NCI-H2171 treated with DMSO at 0.1 percent for 48 hours (cell line): ENCODE results near the gene PMPCA.
A peak's percentile ranks its signal among the peaks of the same experiment; 100 is the strongest.

Experiments
- DNase-seq: peaks from one replicate; lab custom pipeline; 2025; lab: John Stamatoyannopoulos, UW

Gene PMPCA, protein sequence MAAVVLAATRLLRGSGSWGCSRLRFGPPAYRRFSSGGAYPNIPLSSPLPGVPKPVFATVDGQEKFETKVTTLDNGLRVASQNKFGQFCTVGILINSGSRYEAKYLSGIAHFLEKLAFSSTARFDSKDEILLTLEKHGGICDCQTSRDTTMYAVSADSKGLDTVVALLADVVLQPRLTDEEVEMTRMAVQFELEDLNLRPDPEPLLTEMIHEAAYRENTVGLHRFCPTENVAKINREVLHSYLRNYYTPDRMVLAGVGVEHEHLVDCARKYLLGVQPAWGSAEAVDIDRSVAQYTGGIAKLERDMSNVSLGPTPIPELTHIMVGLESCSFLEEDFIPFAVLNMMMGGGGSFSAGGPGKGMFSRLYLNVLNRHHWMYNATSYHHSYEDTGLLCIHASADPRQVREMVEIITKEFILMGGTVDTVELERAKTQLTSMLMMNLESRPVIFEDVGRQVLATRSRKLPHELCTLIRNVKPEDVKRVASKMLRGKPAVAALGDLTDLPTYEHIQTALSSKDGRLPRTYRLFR

DNA sequence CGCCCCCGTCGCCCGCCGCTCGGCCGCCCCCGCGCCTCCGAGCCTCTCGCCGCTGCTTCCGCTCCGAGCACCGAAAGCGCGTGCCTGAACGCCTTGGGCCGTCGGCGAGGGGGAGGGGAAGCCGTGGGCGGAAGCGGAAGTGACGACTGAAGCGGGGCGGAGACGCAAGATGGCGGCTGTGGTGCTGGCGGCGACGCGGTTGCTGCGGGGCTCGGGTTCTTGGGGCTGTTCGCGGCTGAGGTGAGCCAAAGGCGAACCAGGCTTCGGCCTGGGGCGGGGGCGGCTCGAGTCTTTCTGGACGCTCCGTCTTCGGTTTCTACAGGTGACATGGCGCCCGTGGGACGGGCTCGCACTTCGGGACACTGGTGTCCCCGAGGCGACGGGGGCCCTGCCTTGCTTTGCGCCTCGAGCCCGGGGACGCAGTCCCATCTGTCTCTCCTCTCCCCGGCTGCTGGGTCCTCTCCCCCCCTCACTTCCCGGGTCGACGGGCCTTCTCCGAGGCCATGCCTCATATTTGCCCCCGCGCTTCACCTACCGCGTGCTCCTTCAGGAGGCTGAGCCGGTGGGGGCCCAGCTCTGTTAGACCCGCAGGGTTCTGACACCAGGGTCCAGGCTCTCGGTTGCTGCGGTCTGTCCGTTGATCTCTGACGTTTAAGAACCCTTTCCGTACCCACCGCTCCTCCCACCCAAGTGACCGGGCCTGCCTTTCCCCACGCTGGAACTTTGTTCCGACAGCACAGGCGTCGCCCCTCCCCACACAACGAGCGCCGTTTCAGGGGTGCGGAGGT, at the start of gene PMPCA, which contains the start of gene ENTR1:
PMPCA (plus strand) TSS at position 159 of the 788 bp plus-strand sequence; CDS start at position 170, 11 bp downstream.
ENTR1 (minus strand) TSS at position 115 of the 788 bp plus-strand sequence. CDS start 217 bp downstream, outside the sequence.
- DNase-seq, result peak; percentile 89

DNA sequence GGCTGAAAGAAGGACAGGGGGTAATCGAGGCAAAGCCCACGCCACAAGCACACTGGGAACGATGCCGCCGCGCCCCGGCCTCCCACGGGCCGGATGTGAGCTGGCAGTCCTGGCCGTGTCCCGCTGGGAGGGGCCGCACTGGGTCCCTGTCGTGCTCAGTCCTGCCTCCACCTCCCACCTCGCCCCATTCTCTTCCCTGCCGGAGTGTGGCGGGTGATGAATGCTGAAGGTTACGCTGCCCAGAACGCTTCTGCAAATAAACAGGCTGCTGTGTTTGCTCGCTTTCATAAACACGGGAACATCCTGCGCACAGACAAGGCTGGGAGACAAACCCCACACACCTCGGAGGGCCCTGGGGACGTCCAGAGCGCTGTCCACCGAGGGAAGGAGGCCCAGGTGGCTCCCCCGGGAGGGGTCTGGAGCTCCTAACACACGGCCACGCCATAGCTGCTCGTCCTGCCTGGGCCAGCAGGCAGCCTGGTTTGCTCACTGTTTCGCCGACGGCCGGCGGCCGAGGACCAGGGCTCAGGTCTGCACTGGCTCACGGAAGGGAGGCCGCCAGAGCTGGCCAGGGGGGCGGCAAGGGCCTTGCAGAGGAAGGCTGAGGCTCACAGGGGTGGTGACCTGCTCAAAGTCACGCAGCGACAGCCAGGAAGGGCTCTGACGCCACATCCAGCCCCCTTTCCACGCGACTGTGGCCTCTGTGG, 49.3 kb upstream of the PMPCA start:
- no peak for DNase-seq

DNA sequence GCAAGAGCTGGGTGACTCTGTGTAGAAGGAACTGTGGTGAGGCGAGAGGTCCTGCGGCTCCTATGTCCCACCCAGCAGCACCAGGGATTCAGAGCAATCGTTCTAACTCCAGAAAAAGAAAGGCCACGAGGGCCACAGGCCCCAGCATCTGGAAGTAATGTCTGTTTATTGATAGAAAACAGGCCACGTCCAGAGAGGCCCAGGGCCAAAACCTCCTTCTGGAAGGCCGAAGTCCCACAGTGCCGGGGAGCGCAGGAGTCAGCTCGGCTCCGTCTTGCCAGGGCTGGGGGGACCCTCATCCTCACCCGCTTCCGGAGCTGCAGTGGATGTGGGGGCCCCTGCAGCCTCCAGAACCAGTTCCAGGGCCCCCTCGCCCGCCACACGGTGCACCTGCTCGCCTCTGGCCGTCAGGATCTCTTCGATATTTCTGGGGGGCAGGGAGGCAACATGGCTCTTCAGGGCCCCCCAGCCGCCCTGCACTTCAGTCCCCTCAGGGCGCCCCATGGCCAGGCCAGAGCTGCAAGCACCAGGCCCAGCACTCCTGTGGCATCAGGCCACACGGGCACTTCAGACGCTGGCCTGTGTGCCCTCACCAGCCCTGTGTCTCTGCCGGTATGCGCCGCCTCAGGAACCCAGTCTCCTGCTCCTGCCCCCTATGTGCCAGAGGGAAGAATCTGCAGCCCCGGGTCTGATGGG, 48.6 kb upstream of the PMPCA start:
- no peak for DNase-seq

DNA sequence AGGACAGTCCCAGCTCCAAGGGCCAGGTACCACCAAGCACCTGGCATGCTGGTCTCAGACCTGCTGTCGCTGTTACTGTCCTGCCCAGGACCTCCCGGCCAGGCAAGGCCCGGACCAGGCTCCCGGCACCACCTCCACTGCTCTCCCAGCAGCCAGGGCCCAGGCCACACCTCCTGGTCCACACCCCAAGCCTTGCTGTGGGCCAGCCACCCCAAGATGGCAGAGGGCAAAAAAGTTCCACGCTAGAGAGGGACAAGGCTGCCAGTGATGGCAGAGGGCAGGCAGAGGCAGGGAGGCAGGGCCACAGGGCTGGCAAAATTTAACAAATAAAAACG, 48.0 kb upstream of the PMPCA start:
- DNase-seq, result no peak

- DNase-seq, result peak; percentile 92
Measured at GRCh38 chr9:136363106-136363948, 47.1 kb upstream of the PMPCA start, which contains the start of gene DNLZ. Gene DNLZ (minus strand): TSS chr9:136363744. CDS start chr9:136363714, 30 bp downstream.

GRCh38 chr9:136363949-136364748, 46.3 kb upstream of the PMPCA start:
- DNase-seq, result no peak

DNA sequence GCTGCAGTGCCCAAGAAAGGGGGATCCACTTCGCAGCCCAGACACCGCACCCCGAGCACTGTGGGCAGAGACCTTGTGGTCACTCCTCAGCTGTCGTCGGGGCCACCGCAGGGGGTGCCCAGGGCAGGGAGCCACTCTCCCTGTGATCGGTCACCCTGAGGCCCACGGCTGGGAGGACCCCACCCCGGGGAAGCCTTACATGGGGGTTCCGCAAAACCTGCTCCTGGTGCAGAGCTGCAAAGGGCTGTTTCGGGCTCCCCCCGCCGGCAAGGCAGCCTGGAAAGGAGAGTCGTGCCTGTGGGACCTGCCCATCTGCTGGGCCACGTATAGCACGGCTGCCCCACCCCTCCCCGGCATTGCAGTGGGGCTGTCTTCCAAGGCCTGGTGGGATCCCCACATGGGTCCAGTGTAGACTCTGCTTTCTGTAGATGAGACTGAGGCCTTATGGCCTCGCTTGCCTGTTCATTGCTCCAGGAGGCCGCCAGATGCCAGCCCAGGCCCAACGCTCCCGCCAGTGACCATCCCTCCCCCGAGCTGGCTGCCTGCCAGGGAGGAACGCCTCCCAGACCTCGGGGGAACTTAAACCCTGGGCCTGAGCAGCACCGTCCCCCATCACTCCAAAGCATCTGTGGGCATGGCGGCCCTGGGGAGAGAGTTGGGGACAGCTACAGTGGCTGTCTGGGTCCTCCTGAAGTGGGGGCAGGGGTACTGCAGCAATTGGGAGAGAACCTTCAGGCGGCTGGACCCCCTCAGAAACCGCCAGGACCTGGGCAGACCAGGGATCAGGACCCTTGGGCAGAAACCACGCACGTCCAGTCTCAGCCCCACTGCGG, 45.3 kb upstream of the PMPCA start:
- peak; percentile 42 for DNase-seq

- DNase-seq, result no peak
Measured at GRCh38 chr9:136365775-136366222, 44.7 kb upstream of the PMPCA start.

DNA sequence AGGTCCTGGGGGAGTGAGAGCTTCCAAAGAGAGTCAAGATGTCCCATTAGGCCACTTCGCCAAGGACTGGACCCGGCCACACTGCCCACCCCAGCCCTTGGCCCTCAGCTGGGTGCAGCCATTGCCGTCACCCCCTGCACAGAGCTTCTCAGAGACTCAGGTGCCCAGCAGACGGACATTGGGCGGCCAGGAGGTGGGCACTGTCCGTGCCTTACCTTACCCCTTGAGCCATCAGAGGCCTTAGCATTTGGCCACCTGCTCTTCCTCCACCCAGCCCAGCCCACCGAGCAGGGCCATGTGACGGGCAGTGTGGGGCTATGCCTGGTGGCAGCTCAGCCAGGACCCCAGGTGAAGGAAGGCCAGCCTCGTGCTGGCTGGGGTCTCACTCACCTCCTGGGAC, 43.6 kb upstream of the PMPCA start:
- DNase-seq, result no peak

GRCh38 chr9:136367296-136368145, 42.9 kb upstream of the PMPCA start:
- DNase-seq, result no peak

DNA sequence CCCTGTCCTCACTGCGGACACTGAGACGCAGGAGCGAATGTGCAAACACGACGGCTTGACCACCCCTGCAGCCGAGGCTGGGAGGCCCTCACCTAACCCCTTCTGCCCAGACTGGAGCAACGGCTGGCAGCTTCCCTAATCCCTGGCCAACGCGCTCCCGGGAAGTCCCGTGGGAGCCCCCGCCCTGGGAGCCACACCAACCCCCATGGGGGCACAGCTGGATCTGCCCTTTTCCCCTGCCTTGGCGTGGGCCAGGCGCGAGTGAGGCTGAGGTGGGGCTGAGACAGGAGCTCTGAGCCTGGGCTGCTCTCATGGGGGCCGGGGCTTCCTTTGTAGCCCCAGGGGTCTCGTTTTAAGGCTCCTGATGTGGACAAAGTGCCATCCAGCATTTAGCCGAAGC, 42.3 kb upstream of the PMPCA start:
- no peak for DNase-seq

- DNase-seq, result no peak
Measured at GRCh38 chr9:136370037-136370436, 40.4 kb upstream of the PMPCA start.

DNA sequence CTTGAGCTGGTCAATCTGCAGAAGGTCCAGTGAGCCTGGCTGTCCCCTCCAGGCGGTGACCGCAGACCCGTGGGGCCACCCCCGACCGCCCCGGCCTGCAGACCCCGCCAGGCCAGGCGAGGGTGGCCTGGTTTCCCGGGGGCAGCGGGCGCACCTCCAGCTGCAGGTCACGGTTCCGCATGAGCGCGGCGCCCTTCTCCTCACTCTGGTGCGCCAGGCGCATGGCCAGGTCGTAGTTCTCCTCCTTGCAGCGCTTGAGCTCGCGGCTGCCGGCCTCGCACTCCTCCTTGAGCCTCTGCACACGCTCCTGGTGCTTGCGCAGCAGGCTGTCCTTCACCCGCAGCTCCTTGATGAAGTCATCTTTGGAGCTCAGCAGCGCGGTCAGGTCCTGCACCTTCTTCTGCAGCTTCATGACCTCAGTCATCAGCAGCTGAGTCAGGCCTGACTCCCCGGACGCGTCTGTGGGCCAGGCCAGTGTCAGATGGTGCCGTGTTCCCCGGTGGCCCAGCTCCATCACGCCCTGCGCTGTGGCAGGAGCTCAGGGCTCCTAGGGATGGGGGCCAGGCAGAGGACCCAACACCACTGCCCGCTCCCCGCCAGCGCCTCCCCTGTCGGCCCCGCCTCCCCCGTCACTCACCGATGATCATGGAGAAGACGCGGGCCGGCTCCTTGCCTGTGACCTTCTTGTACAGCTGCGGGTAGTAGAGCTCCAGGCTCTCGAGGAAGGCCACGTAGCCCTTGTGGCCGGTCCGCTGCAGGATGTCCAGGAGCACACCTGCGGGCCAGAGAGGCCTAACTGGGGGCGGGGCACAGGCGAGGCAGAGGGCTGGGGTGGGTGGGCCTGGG, 39.5 kb upstream of the PMPCA start:
- DNase-seq, result no peak

DNA sequence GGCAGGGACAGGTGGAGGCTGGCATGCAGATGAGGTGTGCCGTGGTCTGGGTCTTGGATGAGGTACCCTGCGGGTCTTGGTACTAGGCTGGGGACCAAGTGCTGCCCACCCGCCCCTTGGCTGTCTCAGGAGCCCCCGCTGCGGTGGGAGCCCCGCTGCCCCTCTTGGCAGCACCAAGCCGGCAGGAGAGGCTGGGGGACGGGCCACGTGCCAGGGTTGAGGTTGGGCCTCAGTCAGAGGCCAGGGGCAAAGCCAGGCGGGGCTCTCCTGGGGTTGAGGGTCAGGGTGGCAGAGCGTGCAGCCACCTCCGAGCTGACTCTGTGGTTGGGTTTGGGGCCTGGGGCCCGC, 39.0 kb upstream of the PMPCA start:
- no peak for DNase-seq

- no peak for DNase-seq
Measured at GRCh38 chr9:136372006-136372405, 38.5 kb upstream of the PMPCA start.

DNA sequence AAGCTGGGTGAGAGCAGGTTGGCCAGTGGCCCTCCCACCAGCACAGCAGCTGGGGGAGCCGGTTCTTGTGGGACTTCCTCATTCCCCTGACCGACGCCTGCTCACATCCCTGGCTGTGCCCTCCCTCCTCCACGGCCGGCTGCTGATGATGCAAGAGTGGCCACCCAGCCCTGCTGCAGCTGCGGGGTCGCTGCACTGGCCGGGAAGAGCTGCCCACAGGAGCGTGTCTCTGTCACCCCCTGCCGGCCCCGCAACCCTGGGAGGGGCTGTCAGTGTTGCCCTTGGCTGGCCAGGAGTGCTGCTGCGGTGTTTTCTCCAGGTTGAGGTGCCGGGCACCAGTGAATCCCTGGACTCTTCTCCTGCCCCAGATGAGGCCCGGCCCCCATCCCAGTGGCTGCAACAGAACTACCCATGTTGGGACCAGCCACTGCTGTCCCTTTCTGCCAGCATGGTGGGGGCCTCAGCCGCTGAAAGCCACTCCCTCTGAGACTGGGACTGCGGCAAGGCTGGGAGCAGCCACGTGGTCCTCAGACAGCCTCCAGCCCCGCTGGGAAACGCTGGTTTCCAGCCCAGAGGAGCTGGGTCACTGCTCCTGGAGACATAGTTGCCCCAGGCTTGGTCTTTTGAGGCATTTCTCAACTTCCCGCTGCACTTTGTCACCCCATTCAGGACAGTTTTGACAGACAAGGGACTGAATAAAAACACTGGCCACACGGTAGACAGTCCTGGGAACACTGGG, 37.7 kb upstream of the PMPCA start:
- DNase-seq, result no peak
